Measurements from ENCODE around the gene WSCD2. TPM values are rescaled to one million over a fixed set of nuclear protein-coding genes. Genes with fewer than 3 reads are reported as not detected.
"Not testable (repeated sequence)": the region's sequence is repeated elsewhere in the genome, so short reads cannot be mapped to it uniquely, and the experiment has no call there.

Gene WSCD2
- total RNA-seq, 1 experiment from 2014 or later, result not detected

- intact Hi-C loops (cut with micrococcal nuclease), result no loop called here
- H3K36me3 Mint-ChIP-seq (ENCODE audit: insufficient read depth, unreplicated experiment), result no peaks in the 10 kb centered on the region
- BruUV-seq (replicated peaks), result no TSS peak
- no peak overlapping the region for H3K4me3 Mint-ChIP-seq (ENCODE audit: unreplicated experiment)
- no peaks in the 10 kb centered on the region for H3K27me3 Mint-ChIP-seq (ENCODE audit: insufficient read depth, unreplicated experiment)
- ChIA-PET POLR2A (interaction anchor here (0.7 kb wide), 1 partner anchor 14 kb away, joined by 3 read pairs; no protein-coding TSS in a partner anchor), CTCF (interaction anchor here (1.1 kb wide), 1 partner anchor 228 kb away, joined by 3 read pairs; no protein-coding TSS in a partner anchor)
- DNase-seq (ENCODE audit: unreplicated experiment), result no peak
- TF ChIP-seq CTCF (IDR thresholded peaks at IDR 0.05; ENCODE audit: unreplicated experiment), result no peak
- no peak overlapping the region for H3K27ac Mint-ChIP-seq (ENCODE audit: low read depth, unreplicated experiment)
- H3K9me3 Mint-ChIP-seq (ENCODE audit: unreplicated experiment), result no peaks in the 10 kb centered on the region
- H3K4me1 Mint-ChIP-seq (ENCODE audit: insufficient read depth, unreplicated experiment), result no peaks in the 10 kb centered on the region
Measured at GRCh38 chr12:108218921-108219320, 89.8 kb downstream of the WSCD2 start.

GRCh38 chr12:108225101-108225500, 96.0 kb downstream of the WSCD2 start:
- intact Hi-C loops (cut with micrococcal nuclease); H3K4me3 Mint-ChIP-seq (ENCODE audit: unreplicated experiment); POLR2A ChIA-PET; H3K27me3 Mint-ChIP-seq (ENCODE audit: insufficient read depth, unreplicated experiment); H3K9me3 Mint-ChIP-seq (ENCODE audit: unreplicated experiment); DNase-seq (ENCODE audit: unreplicated experiment); H3K27ac Mint-ChIP-seq (ENCODE audit: low read depth, unreplicated experiment); H3K36me3 Mint-ChIP-seq (ENCODE audit: insufficient read depth, unreplicated experiment); BruUV-seq (replicated peaks); H3K4me1 Mint-ChIP-seq (ENCODE audit: insufficient read depth, unreplicated experiment); CTCF ChIA-PET: not testable (repeated sequence)

- Mint-ChIP-seq H3K4me1 (ENCODE audit: insufficient read depth, unreplicated experiment) (no peaks in the 10 kb centered on the region), H3K27ac (ENCODE audit: low read depth, unreplicated experiment) (no peak overlapping the region), H3K36me3 (ENCODE audit: insufficient read depth, unreplicated experiment) (no peaks in the 10 kb centered on the region), H3K27me3 (ENCODE audit: insufficient read depth, unreplicated experiment) (peaks cover 14% of the 10 kb centered on the region), H3K9me3 (ENCODE audit: unreplicated experiment) (peaks cover 7% of the 10 kb centered on the region), H3K4me3 (ENCODE audit: unreplicated experiment) (no peak overlapping the region)
- no peak for TF ChIP-seq CTCF (IDR thresholded peaks at IDR 0.05; ENCODE audit: unreplicated experiment)
- ChIA-PET CTCF (no interaction called here), POLR2A (no interaction called here)
- intact Hi-C loops (cut with micrococcal nuclease), result no loop called here
- DNase-seq (ENCODE audit: unreplicated experiment), result no peak
- no TSS peak for BruUV-seq (replicated peaks)
Measured at GRCh38 chr12:108226866-108227265, 97.8 kb downstream of the WSCD2 start.

- H3K9me3 Mint-ChIP-seq (ENCODE audit: unreplicated experiment), result peaks cover 7% of the 10 kb centered on the region
- BruUV-seq (replicated peaks), result no TSS peak
- H3K27ac Mint-ChIP-seq (ENCODE audit: low read depth, unreplicated experiment), result no peak overlapping the region
- ChIA-PET POLR2A (no interaction called here), CTCF (interaction anchor here (0.9 to 1.0 kb wide), 2 partner anchors 228 to 281 kb away, joined by 3 to 4 read pairs; no protein-coding TSS in a partner anchor)
- DNase-seq (ENCODE audit: unreplicated experiment), result no peak
- H3K4me3 Mint-ChIP-seq (ENCODE audit: unreplicated experiment), result no peak overlapping the region
- no peaks in the 10 kb centered on the region for H3K36me3 Mint-ChIP-seq (ENCODE audit: insufficient read depth, unreplicated experiment)
- peaks cover 14% of the 10 kb centered on the region for H3K27me3 Mint-ChIP-seq (ENCODE audit: insufficient read depth, unreplicated experiment)
- H3K4me1 Mint-ChIP-seq (ENCODE audit: insufficient read depth, unreplicated experiment), result no peaks in the 10 kb centered on the region
- intact Hi-C loops (cut with micrococcal nuclease), result no loop called here
- no peak for TF ChIP-seq CTCF (IDR thresholded peaks at IDR 0.05; ENCODE audit: unreplicated experiment)
Measured at GRCh38 chr12:108228746-108229145, 99.7 kb downstream of the WSCD2 start.

Data from MCF 10A (cell line).